HL-60/S4 treated with retinoic acid at 250 ng/mL for 4 days and 3 days (cell line): Measurements from ENCODE around the gene AACS.

Experiments used
- in situ Hi-C: fragments of 300-500 bp; cut with MboI; formaldehyde crosslinking; loops from 2 replicates; pipeline ENCODE4 v1.7.0; 2022; ENCODE audit warnings: low sequenced_read_pairs

AACS gene

GRCh38 chr12:125183187-125184067 lies 118.2 kb downstream of the AACS start:
- in situ Hi-C loops, result loop anchor here (10.0 kb wide), 1 partner anchor 221 kb away; no protein-coding TSS in a partner anchor

- in situ Hi-C loops, result loop anchor here (10.0 kb wide), 1 partner anchor 220 kb away; no protein-coding TSS in a partner anchor
Measured at GRCh38 chr12:125184213-125184967, 119.2 kb downstream of the AACS start.

- in situ Hi-C loops, result loop anchor here (10.0 kb wide), 1 partner anchor 219 kb away; no protein-coding TSS in a partner anchor
Measured at GRCh38 chr12:125185311-125185739, 120.1 kb downstream of the AACS start.

- in situ Hi-C loops, result loop anchor here (10.0 kb wide), 1 partner anchor 219 kb away; no protein-coding TSS in a partner anchor
Measured at GRCh38 chr12:125185740-125186470, 120.7 kb downstream of the AACS start, which contains the start of gene TMEM132B. Gene TMEM132B (plus strand): TSS chr12:125186386.

- in situ Hi-C loops, result loop anchor here (10.0 kb wide), 1 partner anchor 218 kb away; no protein-coding TSS in a partner anchor
Measured at GRCh38 chr12:125186471-125187147, 121.4 kb downstream of the AACS start.

GRCh38 chr12:125187148-125187745 lies 122.0 kb downstream of the AACS start:
- in situ Hi-C loops, result loop anchor here (10.0 kb wide), 1 partner anchor 218 kb away; no protein-coding TSS in a partner anchor

- in situ Hi-C loops, result loop anchor here (10.0 kb wide), 1 partner anchor 217 kb away; no protein-coding TSS in a partner anchor
Measured at GRCh38 chr12:125187780-125188741, 122.8 kb downstream of the AACS start.

- in situ Hi-C loops, result loop anchor here (10.0 kb wide), 1 partner anchor 216 kb away; no protein-coding TSS in a partner anchor
Measured at GRCh38 chr12:125189015-125189414, 123.8 kb downstream of the AACS start.

GRCh38 chr12:125189502-125189901 lies 124.3 kb downstream of the AACS start:
- in situ Hi-C loops, result loop anchor here (10.0 kb wide), 1 partner anchor 215 kb away; no protein-coding TSS in a partner anchor

- in situ Hi-C loops, result no loop called here
Measured at GRCh38 chr12:125191361-125192087, 126.3 kb downstream of the AACS start.

- in situ Hi-C loops, result no loop called here
Measured at GRCh38 chr12:125192690-125193221, 127.5 kb downstream of the AACS start.
